Stimulated activated CD8-positive, alpha-beta memory T cell treated with anti-CD3 and anti-CD28 coated beads, Interleukin-4, amount 100 ng/mL, for 24 hours (primary cell): ENCODE measurements around the gene ARMC9.
"Not testable (repeated sequence)": the region's sequence is repeated elsewhere in the genome, so short reads cannot be mapped to it uniquely, and the experiment has no call there.

ENCODE experiments used
- DNase-seq: peaks from one replicate; pipeline ENCODE4 v3.0.0-alpha.2; 2020; ENCODE audit warnings: low read depth

Gene ARMC9

GRCh38 chr2:231343006-231343710, 144.7 kb downstream of the ARMC9 start:
- no peak for DNase-seq

GRCh38 chr2:231343988-231344387, 145.6 kb downstream of the ARMC9 start:
- DNase-seq: no peak

- no peak for DNase-seq
These were observed 146.4 kb downstream of the ARMC9 start for GRCh38 chr2:231344851-231345250.

- DNase-seq: no peak
These were observed 148.7 kb downstream of the ARMC9 start for GRCh38 chr2:231347081-231347480.

GRCh38 chr2:231347638-231348037, 149.2 kb downstream of the ARMC9 start:
- no peak for DNase-seq

- DNase-seq: no peak
These were observed 149.7 kb downstream of the ARMC9 start for GRCh38 chr2:231348173-231348572.

GRCh38 chr2:231348704-231349373, 150.4 kb downstream of the ARMC9 start:
- no peak for DNase-seq

DNA sequence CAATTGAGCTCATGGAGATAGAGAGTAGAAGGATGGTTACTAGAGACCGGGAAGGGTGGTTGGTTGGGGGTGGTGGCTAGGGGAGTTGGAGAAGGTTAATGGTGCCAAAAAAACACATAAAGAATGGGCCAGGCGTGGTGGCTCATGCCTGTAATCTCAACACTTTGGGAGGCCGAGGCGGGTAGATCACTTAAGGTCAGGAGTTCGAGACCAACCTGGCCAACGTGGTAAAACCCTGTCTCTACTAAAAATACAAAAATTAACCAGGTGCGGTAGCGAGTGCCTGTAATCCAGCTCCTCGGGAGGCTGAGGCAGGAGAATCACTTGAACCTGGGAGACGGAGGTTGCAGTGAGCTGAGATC, 150.9 kb downstream of the ARMC9 start:
- DNase-seq: not testable (repeated sequence)

DNA sequence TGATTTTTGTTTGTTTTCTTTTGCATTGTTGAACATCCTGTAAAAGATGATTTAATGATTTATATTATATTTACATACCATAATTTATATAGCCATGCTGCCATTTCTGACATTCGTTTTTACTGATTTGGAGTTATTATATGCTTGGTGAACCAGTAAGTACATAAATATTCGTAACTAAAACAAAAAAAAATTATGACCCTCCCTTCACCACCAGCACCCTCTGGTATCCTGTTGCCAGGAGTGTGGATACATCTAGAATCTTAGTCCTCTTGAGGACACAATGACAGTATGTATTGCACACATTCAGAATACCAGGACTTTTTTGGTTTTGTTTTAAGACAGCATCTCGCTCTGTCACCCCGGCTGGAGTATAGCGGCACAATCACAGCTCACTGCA, 153.2 kb downstream of the ARMC9 start:
- no peak for DNase-seq

DNA sequence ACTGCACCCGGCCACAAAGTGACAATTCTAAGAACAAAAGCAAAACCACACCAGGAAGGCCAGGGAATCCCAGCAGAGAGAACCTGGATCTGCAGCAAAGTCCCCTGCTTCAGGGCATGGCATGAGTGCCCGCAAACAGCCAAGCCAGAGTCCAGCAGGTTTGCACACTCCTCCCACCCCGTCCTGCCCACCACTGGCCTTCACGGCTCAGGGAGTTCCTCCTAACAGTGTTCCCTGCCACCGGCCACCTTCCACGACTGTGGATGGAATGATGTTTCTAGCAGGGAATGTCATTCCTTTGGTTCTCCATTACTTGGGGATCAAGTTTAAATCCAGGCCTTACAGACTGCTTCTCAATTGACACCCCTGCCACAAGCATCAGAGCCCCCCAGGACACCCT, 155.0 kb downstream of the ARMC9 start:
- DNase-seq: no peak

DNA sequence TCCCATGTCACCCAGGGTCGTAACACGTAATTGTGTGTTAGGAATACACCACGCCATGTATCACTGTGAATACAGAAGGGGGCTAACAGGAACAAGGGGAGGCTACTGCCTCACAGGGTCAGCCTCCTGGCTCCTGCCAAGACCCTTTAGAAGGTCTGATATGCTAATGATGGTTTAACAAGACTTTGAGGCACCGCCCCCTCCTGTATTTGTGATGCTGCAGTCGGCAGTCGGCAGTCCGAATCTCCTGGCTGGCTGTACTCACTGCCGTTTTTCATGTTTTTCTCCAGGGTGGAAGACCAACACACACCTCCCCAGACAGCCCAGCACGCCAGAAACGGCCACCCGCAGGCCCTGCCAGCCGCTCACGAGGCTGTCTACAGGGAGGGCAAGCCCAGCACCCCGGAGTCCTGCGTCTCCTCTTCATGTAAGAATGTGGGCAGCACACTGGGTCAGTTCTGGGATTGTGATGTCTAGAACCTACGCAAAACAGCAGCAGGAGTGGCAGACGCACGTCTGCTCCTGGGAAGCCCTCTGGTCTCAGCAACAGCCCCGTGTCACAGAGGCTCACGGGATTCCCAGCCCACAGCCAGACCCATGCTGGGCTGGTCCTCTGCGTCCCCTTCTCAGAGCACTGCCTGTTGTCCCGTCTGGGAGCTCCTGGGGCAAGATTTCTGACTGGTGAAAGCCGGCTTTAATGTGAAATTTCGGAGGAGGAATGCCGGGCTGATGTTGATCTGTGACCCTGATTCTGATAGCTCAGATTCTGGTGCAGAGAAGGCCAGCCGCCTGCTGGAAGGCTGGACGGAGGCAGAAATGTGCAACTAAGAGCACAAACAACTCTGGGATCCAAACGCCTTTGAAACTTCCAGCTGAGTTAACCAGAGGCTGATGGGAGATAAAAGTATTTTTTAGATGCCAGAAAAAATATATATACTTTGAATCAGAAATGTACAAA, 157.4 kb downstream of the ARMC9 start:
- DNase-seq: no peak

GRCh38 chr2:231356466-231356844, 158.0 kb downstream of the ARMC9 start:
- no peak for DNase-seq

- DNase-seq: no peak
These were observed 158.6 kb downstream of the ARMC9 start for GRCh38 chr2:231357048-231357447.

GRCh38 chr2:231357931-231358330, 159.5 kb downstream of the ARMC9 start:
- no peak for DNase-seq

DNA sequence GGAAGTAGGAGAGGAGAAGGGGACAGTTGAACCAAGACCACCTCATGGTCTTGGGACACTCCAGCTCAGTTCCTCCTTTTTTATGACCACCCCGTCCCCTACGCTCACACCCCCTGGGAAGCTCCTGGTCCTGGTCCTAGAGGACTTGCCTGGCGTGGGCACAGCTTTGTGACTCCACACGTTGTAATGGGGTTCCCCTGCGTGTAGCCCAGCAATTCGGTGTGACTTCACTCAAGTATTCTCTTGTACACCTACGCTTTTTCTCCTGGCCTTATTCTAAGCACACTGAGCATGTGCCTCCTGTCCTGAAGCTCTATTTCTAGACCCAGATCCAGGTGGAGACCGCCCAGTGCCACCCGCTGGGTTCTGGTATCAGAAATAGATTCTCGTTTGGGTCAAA, 161.0 kb downstream of the ARMC9 start:
- DNase-seq: no peak

GRCh38 chr2:231359948-231360347, 161.5 kb downstream of the ARMC9 start:
- no peak for DNase-seq

GRCh38 chr2:231360401-231360800, 162.0 kb downstream of the ARMC9 start:
- DNase-seq: no peak

DNA sequence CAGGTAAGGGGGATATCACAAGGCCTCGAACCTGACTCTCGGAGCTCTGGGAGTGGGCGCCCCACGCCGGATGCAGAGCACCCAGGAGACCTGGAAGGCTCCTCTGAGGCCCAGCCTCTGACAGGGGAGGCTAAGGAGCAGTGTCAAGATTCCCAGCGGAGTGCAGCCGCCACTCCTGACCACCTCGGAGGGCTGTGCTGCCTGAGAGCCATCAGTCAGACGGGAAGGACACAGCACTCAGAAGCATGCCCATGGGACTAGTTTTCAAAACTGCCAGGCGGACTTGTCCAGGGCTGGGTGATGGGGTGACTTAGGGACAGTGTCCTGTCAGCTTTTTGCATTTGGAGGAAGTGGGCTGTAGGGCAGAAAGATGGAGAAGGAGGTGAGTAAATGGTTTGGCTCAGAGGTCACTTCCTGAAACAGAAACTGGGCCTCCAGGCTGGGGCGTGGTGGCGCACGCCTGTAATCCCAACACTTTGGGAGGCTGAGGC, 162.5 kb downstream of the ARMC9 start:
- DNase-seq: no peak

DNA sequence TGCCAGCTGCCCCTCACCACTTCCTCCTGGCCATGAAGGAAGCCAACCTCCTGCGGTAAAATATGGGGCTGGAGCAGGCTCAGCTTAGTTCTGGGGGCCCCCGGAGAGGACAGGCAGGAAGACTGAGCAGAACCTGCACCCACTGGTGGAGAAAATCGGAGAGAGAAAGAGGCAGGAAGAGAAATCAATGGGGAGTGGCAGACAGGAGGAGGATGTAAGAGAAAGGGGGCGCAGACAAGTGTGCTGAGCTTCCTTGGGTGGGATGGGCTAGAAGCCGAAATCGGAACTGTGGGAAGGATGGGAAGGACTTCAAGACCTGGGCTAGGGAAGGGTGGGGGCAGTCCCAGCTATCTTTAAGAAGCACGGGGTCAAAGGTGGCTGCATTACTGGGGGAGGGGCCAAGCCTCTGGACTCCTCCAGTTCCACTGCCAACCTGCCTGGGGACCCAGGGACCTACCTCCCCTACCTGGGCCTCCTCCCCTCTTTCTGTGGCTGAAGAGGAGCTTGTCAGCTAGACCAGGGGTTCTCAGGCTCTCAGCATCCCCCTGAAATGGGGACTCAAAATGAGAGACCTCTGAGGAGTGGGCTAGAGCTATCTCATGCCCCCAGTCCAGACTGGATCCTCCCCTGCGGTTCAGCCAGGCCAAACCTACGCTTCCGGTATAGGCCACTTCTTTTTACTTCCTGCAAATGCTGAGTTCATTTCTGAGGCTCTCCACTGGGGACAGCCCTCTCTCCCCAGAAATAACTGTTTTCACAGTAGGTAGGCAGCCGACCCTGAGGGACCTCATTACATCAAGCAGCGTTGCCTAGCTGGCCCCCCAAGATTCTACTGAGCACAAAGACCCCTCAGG, 163.5 kb downstream of the ARMC9 start:
- no peak for DNase-seq

DNA sequence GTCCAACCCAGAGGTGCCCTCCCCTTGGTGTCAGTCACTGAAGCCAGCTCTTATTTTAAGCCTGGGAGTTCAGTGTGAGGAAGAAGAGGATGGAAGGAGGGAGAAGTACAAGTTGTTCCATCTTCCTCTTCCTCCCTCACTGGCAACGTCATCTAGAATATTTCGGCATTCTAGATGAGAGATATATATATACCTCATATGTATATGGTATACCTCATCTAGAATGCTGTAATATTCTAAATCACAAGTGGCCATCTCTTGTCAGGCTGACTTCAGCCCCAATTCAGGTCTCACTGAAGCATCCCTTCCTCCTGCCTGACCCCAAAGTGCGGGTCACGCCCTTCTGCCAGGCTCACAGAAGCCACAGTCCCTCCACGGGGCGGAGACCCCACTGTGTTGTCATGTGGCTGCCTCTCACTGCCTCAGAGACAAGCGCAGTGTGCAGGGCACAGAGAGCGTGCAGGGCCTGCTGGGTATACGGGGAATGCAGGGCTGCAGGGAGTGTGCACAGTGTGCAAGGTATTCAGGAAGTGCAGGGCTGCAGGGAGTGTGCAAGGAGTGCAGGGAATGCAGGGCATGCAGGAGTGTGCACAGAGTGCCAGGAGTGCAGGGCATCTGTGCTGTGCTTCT, 164.2 kb downstream of the ARMC9 start:
- DNase-seq: no peak

GRCh38 chr2:231364061-231364460, 165.6 kb downstream of the ARMC9 start:
- no peak for DNase-seq
